Measurements from ENCODE around the gene MAPKBP1.

DNA sequence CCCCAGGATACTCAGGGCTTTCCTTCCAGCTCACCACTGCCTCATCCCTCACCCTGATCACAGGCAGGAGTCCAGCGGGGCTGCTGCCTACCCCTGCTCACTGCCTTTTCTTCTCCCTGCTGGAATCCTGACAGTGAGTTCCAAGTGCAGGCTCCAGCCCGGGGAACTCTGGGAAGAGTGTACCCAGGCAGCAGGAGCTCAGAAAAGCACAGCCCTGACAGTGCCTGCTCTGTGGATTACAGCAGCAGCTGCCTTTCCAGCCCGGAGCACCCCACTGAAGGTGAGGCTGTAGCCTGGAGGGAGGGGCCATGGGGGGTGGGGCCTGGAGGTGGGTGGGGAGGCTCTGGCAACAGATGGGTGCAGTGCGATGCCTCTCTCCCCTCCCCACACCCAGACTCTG lies 47.5 kb downstream of the MAPKBP1 start:
- TF ChIP-seq ZNF416 (CRISPR knock-in tag; IDR thresholded peaks at IDR 0.05), result no peak
- TF ChIP-seq, protein P1, sequence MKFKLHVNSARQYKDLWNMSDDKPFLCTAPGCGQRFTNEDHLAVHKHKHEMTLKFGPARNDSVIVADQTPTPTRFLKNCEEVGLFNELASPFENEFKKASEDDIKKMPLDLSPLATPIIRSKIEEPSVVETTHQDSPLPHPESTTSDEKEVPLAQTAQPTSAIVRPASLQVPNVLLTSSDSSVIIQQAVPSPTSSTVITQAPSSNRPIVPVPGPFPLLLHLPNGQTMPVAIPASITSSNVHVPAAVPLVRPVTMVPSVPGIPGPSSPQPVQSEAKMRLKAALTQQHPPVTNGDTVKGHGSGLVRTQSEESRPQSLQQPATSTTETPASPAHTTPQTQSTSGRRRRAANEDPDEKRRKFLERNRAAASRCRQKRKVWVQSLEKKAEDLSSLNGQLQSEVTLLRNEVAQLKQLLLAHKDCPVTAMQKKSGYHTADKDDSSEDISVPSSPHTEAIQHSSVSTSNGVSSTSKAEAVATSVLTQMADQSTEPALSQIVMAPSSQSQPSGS (CRISPR knock-in tag; IDR thresholded peaks at IDR 0.05; ENCODE audit: borderline replicate concordance, low read depth), result no peak
- TF ChIP-seq, protein P2, sequence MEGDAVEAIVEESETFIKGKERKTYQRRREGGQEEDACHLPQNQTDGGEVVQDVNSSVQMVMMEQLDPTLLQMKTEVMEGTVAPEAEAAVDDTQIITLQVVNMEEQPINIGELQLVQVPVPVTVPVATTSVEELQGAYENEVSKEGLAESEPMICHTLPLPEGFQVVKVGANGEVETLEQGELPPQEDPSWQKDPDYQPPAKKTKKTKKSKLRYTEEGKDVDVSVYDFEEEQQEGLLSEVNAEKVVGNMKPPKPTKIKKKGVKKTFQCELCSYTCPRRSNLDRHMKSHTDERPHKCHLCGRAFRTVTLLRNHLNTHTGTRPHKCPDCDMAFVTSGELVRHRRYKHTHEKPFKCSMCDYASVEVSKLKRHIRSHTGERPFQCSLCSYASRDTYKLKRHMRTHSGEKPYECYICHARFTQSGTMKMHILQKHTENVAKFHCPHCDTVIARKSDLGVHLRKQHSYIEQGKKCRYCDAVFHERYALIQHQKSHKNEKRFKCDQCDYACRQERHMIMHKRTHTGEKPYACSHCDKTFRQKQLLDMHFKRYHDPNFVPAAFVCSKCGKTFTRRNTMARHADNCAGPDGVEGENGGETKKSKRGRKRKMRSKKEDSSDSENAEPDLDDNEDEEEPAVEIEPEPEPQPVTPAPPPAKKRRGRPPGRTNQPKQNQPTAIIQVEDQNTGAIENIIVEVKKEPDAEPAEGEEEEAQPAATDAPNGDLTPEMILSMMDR (IDR thresholded peaks at IDR 0.05), result no peak
- TF ChIP-seq E2F5 (CRISPR knock-in tag; IDR thresholded peaks at IDR 0.05), result no peak
- no peak for TF ChIP-seq NR3C1 (CRISPR knock-in tag; conservative IDR thresholded peaks at IDR 0.05; ENCODE audit: low read depth)
- no peak for TF ChIP-seq EMX1 (CRISPR knock-in tag; IDR thresholded peaks at IDR 0.05)
- TF ChIP-seq PREB (CRISPR knock-in tag; IDR thresholded peaks at IDR 0.05; ENCODE audit: borderline replicate concordance), result no peak
- no peak for TF ChIP-seq PRDM15 (CRISPR knock-in tag; IDR thresholded peaks at IDR 0.05)
- TF ChIP-seq, protein P3, sequence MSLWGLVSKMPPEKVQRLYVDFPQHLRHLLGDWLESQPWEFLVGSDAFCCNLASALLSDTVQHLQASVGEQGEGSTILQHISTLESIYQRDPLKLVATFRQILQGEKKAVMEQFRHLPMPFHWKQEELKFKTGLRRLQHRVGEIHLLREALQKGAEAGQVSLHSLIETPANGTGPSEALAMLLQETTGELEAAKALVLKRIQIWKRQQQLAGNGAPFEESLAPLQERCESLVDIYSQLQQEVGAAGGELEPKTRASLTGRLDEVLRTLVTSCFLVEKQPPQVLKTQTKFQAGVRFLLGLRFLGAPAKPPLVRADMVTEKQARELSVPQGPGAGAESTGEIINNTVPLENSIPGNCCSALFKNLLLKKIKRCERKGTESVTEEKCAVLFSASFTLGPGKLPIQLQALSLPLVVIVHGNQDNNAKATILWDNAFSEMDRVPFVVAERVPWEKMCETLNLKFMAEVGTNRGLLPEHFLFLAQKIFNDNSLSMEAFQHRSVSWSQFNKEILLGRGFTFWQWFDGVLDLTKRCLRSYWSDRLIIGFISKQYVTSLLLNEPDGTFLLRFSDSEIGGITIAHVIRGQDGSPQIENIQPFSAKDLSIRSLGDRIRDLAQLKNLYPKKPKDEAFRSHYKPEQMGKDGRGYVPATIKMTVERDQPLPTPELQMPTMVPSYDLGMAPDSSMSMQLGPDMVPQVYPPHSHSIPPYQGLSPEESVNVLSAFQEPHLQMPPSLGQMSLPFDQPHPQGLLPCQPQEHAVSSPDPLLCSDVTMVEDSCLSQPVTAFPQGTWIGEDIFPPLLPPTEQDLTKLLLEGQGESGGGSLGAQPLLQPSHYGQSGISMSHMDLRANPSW (CRISPR knock-in tag; conservative IDR thresholded peaks at IDR 0.05; ENCODE audit: low read depth), result no peak
- TF ChIP-seq, protein P4, sequence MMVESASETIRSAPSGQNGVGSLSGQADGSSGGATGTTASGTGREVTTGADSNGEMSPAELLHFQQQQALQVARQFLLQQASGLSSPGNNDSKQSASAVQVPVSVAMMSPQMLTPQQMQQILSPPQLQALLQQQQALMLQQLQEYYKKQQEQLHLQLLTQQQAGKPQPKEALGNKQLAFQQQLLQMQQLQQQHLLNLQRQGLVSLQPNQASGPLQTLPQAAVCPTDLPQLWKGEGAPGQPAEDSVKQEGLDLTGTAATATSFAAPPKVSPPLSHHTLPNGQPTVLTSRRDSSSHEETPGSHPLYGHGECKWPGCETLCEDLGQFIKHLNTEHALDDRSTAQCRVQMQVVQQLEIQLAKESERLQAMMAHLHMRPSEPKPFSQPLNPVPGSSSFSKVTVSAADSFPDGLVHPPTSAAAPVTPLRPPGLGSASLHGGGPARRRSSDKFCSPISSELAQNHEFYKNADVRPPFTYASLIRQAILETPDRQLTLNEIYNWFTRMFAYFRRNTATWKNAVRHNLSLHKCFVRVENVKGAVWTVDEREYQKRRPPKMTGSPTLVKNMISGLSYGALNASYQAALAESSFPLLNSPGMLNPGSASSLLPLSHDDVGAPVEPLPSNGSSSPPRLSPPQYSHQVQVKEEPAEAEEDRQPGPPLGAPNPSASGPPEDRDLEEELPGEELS (CRISPR knock-in tag; IDR thresholded peaks at IDR 0.05), result no peak

All from WTC11 (cell line).